Calu3 (cell line): Measurements from ENCODE around the gene NPHP4. TPM values are rescaled to one million over a fixed set of nuclear protein-coding genes. Genes with fewer than 3 reads are reported as not detected.

Experiments
- BruUV-seq: library from RNA; stranded (reverse); fragments of 400-500 nt; replicated peaks from 2 replicates; lab custom pipeline; 2021; lab: Mats Ljungman, UMichigan
- CTCF ChIA-PET: fragments of 300-600 bp; sonication (Branson Sonifier 250); formaldehyde crosslinking; loops from one replicate; lab custom pipeline; 2022; ENCODE audit warnings: antibody characterized with exemption; lab: Charles Lee
- DNase-seq: peaks from one replicate; pipeline ENCODE4 v3.0.0; 2022
- H3K27ac Mint-ChIP-seq: one replicate; pipeline ENCODE4 v1.8.0; 2022; ENCODE audit warnings: mixed read lengths; ENCODE audit not compliant: unreplicated experiment
- H3K27me3 Mint-ChIP-seq: one replicate; pipeline ENCODE4 v1.8.0; 2022; ENCODE audit warnings: mixed read lengths; ENCODE audit not compliant: unreplicated experiment
- H3K36me3 Mint-ChIP-seq: one replicate; pipeline ENCODE4 v1.8.0; 2022; ENCODE audit warnings: mild to moderate bottlenecking, moderate library complexity, mixed read lengths; ENCODE audit not compliant: insufficient read depth, unreplicated experiment
- H3K4me1 Mint-ChIP-seq: one replicate; pipeline ENCODE4 v1.8.0; 2022; ENCODE audit warnings: mild to moderate bottlenecking, low read depth, mixed read lengths; ENCODE audit not compliant: unreplicated experiment
- H3K4me3 Mint-ChIP-seq: one replicate; pipeline ENCODE4 v1.8.0; 2022; ENCODE audit warnings: mild to moderate bottlenecking, low read depth, moderate library complexity, mixed read lengths; ENCODE audit not compliant: unreplicated experiment
- H3K9me3 Mint-ChIP-seq: one replicate; pipeline ENCODE4 v1.8.0; 2022; ENCODE audit warnings: low read depth, mixed read lengths; ENCODE audit not compliant: unreplicated experiment
- CTCF ChIP-seq: fragments of 200-600 bp; IDR thresholded peaks from one replicate; pipeline ENCODE4 v1.8.0; 2022; ENCODE audit warnings: antibody characterized with exemption; ENCODE audit not compliant: unreplicated experiment
- intact Hi-C: fragments of 100-400 bp; cut with micrococcal nuclease; formaldehyde crosslinking; loops from one replicate; pipeline ENCODE4 v1.10.0; 2022; ENCODE audit not compliant: unreplicated experiment
- total RNA-seq: library from RNA; stranded (reverse); gene quantifications from 2 replicates; pipeline ENCODE4 v1.2.3, GENCODE V29; 2022

NPHP4 gene
- total RNA-seq, 1 experiment from 2014 or later = 11.1 TPM

- no TSS peak for BruUV-seq
- no peaks in the 10 kb centered on the region for H3K36me3 Mint-ChIP-seq
- H3K9me3 Mint-ChIP-seq = no peaks in the 10 kb centered on the region
- intact Hi-C loops = no loop called here
- DNase-seq = no peak
- TF ChIP-seq CTCF = no peak
- H3K4me3 Mint-ChIP-seq = no peak overlapping the region
- H3K27me3 Mint-ChIP-seq = no peaks in the 10 kb centered on the region
- CTCF ChIA-PET = no interaction called here
- H3K27ac Mint-ChIP-seq = no peak overlapping the region
- H3K4me1 Mint-ChIP-seq = no peaks in the 10 kb centered on the region
These were observed 36.7 kb downstream of the NPHP4 start for GRCh38 chr1:5955479-5955977.

GRCh38 chr1:5954964-5955363 lies 37.3 kb downstream of the NPHP4 start:
- Mint-ChIP-seq H3K36me3 (no peaks in the 10 kb centered on the region), H3K4me3 (no peak overlapping the region), H3K27me3 (no peaks in the 10 kb centered on the region), H3K4me1 (no peaks in the 10 kb centered on the region), H3K9me3 (no peaks in the 10 kb centered on the region), H3K27ac (no peak overlapping the region)
- intact Hi-C loops = no loop called here
- TF ChIP-seq CTCF = no peak
- no TSS peak for BruUV-seq
- DNase-seq = no peak
- CTCF ChIA-PET = no interaction called here

GRCh38 chr1:5953386-5953785 lies 38.8 kb downstream of the NPHP4 start:
- BruUV-seq = no TSS peak
- no peak for DNase-seq
- H3K4me3 Mint-ChIP-seq = no peak overlapping the region
- no peaks in the 10 kb centered on the region for H3K36me3 Mint-ChIP-seq
- intact Hi-C loops = no loop called here
- no peak for TF ChIP-seq CTCF
- H3K4me1 Mint-ChIP-seq = no peaks in the 10 kb centered on the region
- CTCF ChIA-PET = no interaction called here
- H3K27me3 Mint-ChIP-seq = no peaks in the 10 kb centered on the region
- H3K27ac Mint-ChIP-seq = no peak overlapping the region
- H3K9me3 Mint-ChIP-seq = no peaks in the 10 kb centered on the region

GRCh38 chr1:5951846-5952410 lies 40.3 kb downstream of the NPHP4 start:
- Mint-ChIP-seq H3K9me3 (no peaks in the 10 kb centered on the region), H3K27me3 (no peaks in the 10 kb centered on the region), H3K36me3 (peaks cover 4% of the 10 kb centered on the region), H3K4me1 (no peaks in the 10 kb centered on the region), H3K27ac (no peak overlapping the region), H3K4me3 (no peak overlapping the region)
- no TSS peak for BruUV-seq
- no peak for TF ChIP-seq CTCF
- CTCF ChIA-PET = no interaction called here
- intact Hi-C loops = no loop called here
- no peak for DNase-seq
